GM23338 (cell line): Measurements from ENCODE around the gene CS. TPM values are rescaled to one million over a fixed set of nuclear protein-coding genes. Genes with fewer than 3 reads are reported as not detected.

ENCODE experiments used
- ATAC-seq: fragments of 200-7000 bp; cut with Tn5 transposase; 3 replicates; pipeline ENCODE4 v1.9.1; 2020
- DNase-seq: peaks from one replicate; pipeline ENCODE4 v3.0.0-alpha.2; 2015; ENCODE audit warnings: low spot score
- H2AFZ ChIP-seq: fragments of 200-600 bp; sonication (generic); 2 replicates; pipeline ENCODE4 v1.8.0; 2016; ENCODE audit warnings: antibody characterized with exemption, mild to moderate bottlenecking, moderate library complexity
- H3F3A ChIP-seq: fragments of 200-600 bp; sonication (generic); replicated peaks from 2 replicates; pipeline ENCODE4 v1.8.0; 2017; ENCODE audit warnings: antibody characterized with exemption, mixed run types, low read depth
- H3K27ac ChIP-seq: fragments of 200-600 bp; sonication (generic); 2 replicates; pipeline ENCODE4 v1.6.1; 2016; ENCODE audit warnings: low read depth
- H3K27me3 ChIP-seq: fragments of 200-600 bp; sonication (generic); 2 replicates; pipeline ENCODE4 v1.8.0; 2016; ENCODE audit warnings: mild to moderate bottlenecking, mixed run types, moderate library complexity; ENCODE audit not compliant: insufficient read depth
- H3K36me3 ChIP-seq: fragments of 200-600 bp; sonication (generic); 2 replicates; pipeline ENCODE4 v1.8.0; 2016; ENCODE audit warnings: mild to moderate bottlenecking; ENCODE audit not compliant: insufficient read depth
- H3K4me1 ChIP-seq: fragments of 200-600 bp; sonication (generic); 2 replicates; pipeline ENCODE4 v1.8.0; 2016; ENCODE audit warnings: mild to moderate bottlenecking, moderate library complexity; ENCODE audit not compliant: insufficient read depth
- H3K4me2 ChIP-seq: fragments of 200-600 bp; sonication (generic); 2 replicates; pipeline ENCODE4 v1.7.1; 2017; ENCODE audit warnings: mixed run types
- H3K4me3 ChIP-seq: fragments of 200-600 bp; sonication (generic); 2 replicates; pipeline ENCODE4 v1.6.1; 2016; ENCODE audit warnings: mixed run types
- H3K79me2 ChIP-seq: fragments of 200-600 bp; sonication (generic); replicated peaks from 2 replicates; pipeline ENCODE4 v1.8.0; 2017; ENCODE audit warnings: mild to moderate bottlenecking; ENCODE audit not compliant: insufficient read depth
- H3K9me2 ChIP-seq: fragments of 200-600 bp; sonication (generic); 2 replicates; pipeline ENCODE4 v1.8.0; 2017; ENCODE audit not compliant: insufficient read depth
- H4K20me1 ChIP-seq: fragments of 200-600 bp; sonication (generic); replicated peaks from 2 replicates; pipeline ENCODE4 v1.8.0; 2017; ENCODE audit warnings: mild to moderate bottlenecking; ENCODE audit not compliant: insufficient read depth
- H3K27ac Mint-ChIP-seq: 2 replicates; pipeline ENCODE4 v1.8.0; 2020; ENCODE audit warnings: inconsistent platforms, mild to moderate bottlenecking, moderate library complexity, mixed read lengths
- H3K27me3 Mint-ChIP-seq: 3 replicates; pipeline ENCODE4 v1.8.0; 2022; ENCODE audit warnings: low read depth, mild to moderate bottlenecking, moderate library complexity, mixed read lengths, inconsistent platforms; ENCODE audit not compliant: insufficient read depth, poor library complexity
- H3K36me3 Mint-ChIP-seq: 3 replicates; pipeline ENCODE4 v1.8.0; 2021; ENCODE audit warnings: low read depth, mild to moderate bottlenecking, inconsistent platforms, moderate library complexity, mixed read lengths
- H3K4me1 Mint-ChIP-seq: 3 replicates; pipeline ENCODE4 v1.8.0; 2020; ENCODE audit warnings: mild to moderate bottlenecking, inconsistent platforms, mixed read lengths
- H3K4me3 Mint-ChIP-seq: 3 replicates; pipeline ENCODE4 v1.8.0; 2021; ENCODE audit warnings: moderate library complexity, mild to moderate bottlenecking, inconsistent platforms, mixed read lengths
- H3K9me3 Mint-ChIP-seq: 3 replicates; pipeline ENCODE4 v1.8.0; 2020; ENCODE audit warnings: moderate library complexity, mild to moderate bottlenecking, inconsistent platforms, mixed read lengths
- CREB1 ChIP-seq: fragments of 250-450 bp; sonication (Bioruptor Pico); IDR thresholded peaks from 2 replicates; pipeline ENCODE4 v1.5.0; 2020; ENCODE audit warnings: low read depth, mild to moderate bottlenecking, moderate library complexity
- EZH2 ChIP-seq: fragments of 200-600 bp; sonication (generic); IDR thresholded peaks from one replicate; pipeline ENCODE4 v1.8.0; 2017; ENCODE audit warnings: antibody characterized with exemption, mild to moderate bottlenecking, low read depth; ENCODE audit not compliant: unreplicated experiment
- EZH2phosphoT487 ChIP-seq: fragments of 200-600 bp; sonication (generic); IDR thresholded peaks from one replicate; pipeline ENCODE4 v1.8.1; 2018; ENCODE audit warnings: antibody characterized with exemption; ENCODE audit not compliant: unreplicated experiment
- JUNB ChIP-seq: IDR thresholded peaks from one replicate; pipeline ENCODE4 v1.6.1; 2016; ENCODE audit warnings: antibody characterized with exemption; ENCODE audit not compliant: unreplicated experiment
- NANOG ChIP-seq: IDR thresholded peaks from 2 replicates; pipeline ENCODE4 v1.6.1; 2016; ENCODE audit warnings: antibody characterized with exemption, borderline replicate concordance
- POLR2AphosphoS5 ChIP-seq: IDR thresholded peaks from 2 replicates; pipeline ENCODE4 v1.6.1; 2016; ENCODE audit warnings: antibody characterized with exemption, low read depth
- STAT1 ChIP-seq: IDR thresholded peaks from one replicate; pipeline ENCODE4 v1.6.1; 2016; ENCODE audit warnings: antibody characterized with exemption; ENCODE audit not compliant: unreplicated experiment
- ZNF114 ChIP-seq: fragments of 250-450 bp; sonication (Bioruptor Pico); IDR thresholded peaks from 2 replicates; pipeline ENCODE4 v1.5.0; 2020; ENCODE audit warnings: mild to moderate bottlenecking, moderate library complexity
- ZNF331 ChIP-seq: fragments of 250-450 bp; sonication (Bioruptor Pico); IDR thresholded peaks from 2 replicates; pipeline ENCODE4 v1.5.0; 2020; ENCODE audit warnings: low read depth, mild to moderate bottlenecking, moderate library complexity
- polyA plus RNA-seq: library from polyadenylated mRNA; unstranded; fragments of >200 nt; fragmentation: Nextera tagmentation; extraction: Ambion mirVana; gene quantifications from 2 replicates; pipeline ENCODE4 v1.2.1, GENCODE V29; 2016
- total RNA-seq: library from RNA; depleted of rRNA; stranded (reverse); fragments of >200 nt; shearing (Covaris generic); gene quantifications from 2 replicates; pipeline ENCODE4 v1.2.3, GENCODE V29; 2014
- TF ChIP-seq, protein P1 (sequence below): IDR thresholded peaks from 2 replicates; pipeline ENCODE4 v1.6.1; 2016; ENCODE audit warnings: antibody characterized with exemption
- TF ChIP-seq, protein P2 (sequence below): fragments of 250-450 bp; sonication (Bioruptor Pico); IDR thresholded peaks from 2 replicates; pipeline ENCODE4 v1.5.0; 2020; ENCODE audit warnings: mild to moderate bottlenecking, moderate library complexity
- TF ChIP-seq, protein P3 (sequence below), 2 experiments: fragments of 200-600 bp in 1 of 2; sonication (generic) in 1 of 2; conservative IDR thresholded peaks; 2 replicates each; pipeline versions ENCODE4 v1.5.1 to v1.6.1; 2016 to 2017; ENCODE audit warnings: antibody characterized with exemption in 2 of 2, low read depth in 2 of 2, mild to moderate bottlenecking in 2 of 2, moderate library complexity in 1 of 2
- TF ChIP-seq, protein P4 (sequence below): IDR thresholded peaks from one replicate; pipeline ENCODE4 v1.6.1; 2018; ENCODE audit warnings: antibody characterized with exemption; ENCODE audit not compliant: unreplicated experiment

CS gene
- total and polyA plus RNA-seq, 2 experiments from 2014 or later: 63.3 to 166 TPM

DNA sequence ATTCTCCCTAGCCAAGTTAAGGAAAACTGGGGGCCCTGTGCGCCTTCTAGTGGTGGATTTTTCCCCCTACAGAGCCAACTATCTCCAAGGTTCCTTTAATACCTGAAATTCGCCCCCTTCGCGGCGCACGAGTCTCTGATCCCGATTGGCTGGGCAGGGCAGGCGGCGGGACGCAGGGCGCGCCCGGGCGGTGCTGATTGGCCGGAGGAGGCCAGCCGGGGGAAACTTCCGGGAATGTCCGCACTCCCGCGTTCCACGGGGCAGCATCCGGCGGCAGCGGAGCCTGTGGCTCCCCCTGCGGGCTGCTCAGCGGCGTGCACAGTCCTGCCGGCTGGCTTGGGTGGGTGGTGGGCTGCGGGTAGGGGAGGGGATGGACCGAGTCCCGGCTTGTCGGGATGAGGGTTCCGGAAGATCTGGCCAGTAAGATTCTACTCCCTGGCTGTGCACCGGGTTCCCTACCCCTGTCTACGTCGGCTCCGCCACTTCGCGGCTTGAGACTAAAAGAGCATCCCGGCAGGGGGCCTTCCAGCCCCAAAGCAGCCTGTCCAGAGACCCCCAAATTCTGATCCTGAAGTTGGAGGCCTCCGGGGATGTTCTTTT, 75.9 kb downstream of the CS start, which contains the start of gene NABP2:
Gene NABP2, plus strand, starts transcription at position 241 of the 600 bp plus-strand sequence. CDS start 515 bp downstream, outside the sequence.
- no peaks in the 10 kb centered on the region for H3K9me2 ChIP-seq
- H3K4me3 ChIP-seq: peak within 1 kb of the TSS; percentile 74
- H3K4me1 ChIP-seq: peaks cover 30% of the 10 kb centered on the region
- TF ChIP-seq ZNF114 (CRISPR knock-in tag): no peak
- no peak for TF ChIP-seq EZH2phosphoT487
- TF ChIP-seq, protein P1, sequence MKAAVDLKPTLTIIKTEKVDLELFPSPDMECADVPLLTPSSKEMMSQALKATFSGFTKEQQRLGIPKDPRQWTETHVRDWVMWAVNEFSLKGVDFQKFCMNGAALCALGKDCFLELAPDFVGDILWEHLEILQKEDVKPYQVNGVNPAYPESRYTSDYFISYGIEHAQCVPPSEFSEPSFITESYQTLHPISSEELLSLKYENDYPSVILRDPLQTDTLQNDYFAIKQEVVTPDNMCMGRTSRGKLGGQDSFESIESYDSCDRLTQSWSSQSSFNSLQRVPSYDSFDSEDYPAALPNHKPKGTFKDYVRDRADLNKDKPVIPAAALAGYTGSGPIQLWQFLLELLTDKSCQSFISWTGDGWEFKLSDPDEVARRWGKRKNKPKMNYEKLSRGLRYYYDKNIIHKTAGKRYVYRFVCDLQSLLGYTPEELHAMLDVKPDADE: 0 out of 2 replicates have a peak, but pooled peaks have one; percentile 45
- no peak for TF ChIP-seq JUNB
- TF ChIP-seq NANOG: no peak
- no peak for TF ChIP-seq ZNF331 (CRISPR knock-in tag)
- TF ChIP-seq, protein P2, sequence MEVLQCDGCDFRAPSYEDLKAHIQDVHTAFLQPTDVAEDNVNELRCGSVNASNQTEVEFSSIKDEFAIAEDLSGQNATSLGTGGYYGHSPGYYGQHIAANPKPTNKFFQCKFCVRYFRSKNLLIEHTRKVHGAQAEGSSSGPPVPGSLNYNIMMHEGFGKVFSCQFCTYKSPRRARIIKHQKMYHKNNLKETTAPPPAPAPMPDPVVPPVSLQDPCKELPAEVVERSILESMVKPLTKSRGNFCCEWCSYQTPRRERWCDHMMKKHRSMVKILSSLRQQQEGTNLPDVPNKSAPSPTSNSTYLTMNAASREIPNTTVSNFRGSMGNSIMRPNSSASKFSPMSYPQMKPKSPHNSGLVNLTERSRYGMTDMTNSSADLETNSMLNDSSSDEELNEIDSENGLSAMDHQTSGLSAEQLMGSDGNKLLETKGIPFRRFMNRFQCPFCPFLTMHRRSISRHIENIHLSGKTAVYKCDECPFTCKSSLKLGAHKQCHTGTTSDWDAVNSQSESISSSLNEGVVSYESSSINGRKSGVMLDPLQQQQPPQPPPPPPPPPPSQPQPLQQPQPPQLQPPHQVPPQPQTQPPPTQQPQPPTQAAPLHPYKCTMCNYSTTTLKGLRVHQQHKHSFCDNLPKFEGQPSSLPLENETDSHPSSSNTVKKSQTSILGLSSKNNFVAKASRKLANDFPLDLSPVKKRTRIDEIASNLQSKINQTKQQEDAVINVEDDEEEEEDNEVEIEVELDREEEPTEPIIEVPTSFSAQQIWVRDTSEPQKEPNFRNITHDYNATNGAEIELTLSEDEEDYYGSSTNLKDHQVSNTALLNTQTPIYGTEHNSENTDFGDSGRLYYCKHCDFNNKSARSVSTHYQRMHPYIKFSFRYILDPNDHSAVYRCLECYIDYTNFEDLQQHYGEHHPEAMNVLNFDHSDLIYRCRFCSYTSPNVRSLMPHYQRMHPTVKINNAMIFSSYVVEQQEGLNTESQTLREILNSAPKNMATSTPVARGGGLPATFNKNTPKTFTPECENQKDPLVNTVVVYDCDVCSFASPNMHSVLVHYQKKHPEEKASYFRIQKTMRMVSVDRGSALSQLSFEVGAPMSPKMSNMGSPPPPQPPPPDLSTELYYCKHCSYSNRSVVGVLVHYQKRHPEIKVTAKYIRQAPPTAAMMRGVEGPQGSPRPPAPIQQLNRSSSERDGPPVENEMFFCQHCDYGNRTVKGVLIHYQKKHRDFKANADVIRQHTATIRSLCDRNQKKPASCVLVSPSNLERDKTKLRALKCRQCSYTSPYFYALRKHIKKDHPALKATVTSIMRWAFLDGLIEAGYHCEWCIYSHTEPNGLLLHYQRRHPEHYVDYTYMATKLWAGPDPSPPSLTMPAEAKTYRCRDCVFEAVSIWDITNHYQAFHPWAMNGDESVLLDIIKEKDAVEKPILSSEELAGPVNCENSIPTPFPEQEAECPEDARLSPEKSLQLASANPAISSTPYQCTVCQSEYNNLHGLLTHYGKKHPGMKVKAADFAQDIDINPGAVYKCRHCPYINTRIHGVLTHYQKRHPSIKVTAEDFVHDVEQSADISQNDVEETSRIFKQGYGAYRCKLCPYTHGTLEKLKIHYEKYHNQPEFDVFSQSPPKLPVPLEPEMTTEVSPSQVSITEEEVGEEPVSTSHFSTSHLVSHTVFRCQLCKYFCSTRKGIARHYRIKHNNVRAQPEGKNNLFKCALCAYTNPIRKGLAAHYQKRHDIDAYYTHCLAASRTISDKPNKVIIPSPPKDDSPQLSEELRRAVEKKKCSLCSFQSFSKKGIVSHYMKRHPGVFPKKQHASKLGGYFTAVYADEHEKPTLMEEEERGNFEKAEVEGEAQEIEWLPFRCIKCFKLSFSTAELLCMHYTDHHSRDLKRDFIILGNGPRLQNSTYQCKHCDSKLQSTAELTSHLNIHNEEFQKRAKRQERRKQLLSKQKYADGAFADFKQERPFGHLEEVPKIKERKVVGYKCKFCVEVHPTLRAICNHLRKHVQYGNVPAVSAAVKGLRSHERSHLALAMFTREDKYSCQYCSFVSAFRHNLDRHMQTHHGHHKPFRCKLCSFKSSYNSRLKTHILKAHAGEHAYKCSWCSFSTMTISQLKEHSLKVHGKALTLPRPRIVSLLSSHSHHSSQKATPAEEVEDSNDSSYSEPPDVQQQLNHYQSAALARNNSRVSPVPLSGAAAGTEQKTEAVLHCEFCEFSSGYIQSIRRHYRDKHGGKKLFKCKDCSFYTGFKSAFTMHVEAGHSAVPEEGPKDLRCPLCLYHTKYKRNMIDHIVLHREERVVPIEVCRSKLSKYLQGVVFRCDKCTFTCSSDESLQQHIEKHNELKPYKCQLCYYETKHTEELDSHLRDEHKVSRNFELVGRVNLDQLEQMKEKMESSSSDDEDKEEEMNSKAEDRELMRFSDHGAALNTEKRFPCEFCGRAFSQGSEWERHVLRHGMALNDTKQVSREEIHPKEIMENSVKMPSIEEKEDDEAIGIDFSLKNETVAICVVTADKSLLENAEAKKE (CRISPR knock-in tag): no peak
- TF ChIP-seq POLR2AphosphoS5: peak; percentile 50; the same call in 1 of the 2 replicates
- TF ChIP-seq, protein P3, sequence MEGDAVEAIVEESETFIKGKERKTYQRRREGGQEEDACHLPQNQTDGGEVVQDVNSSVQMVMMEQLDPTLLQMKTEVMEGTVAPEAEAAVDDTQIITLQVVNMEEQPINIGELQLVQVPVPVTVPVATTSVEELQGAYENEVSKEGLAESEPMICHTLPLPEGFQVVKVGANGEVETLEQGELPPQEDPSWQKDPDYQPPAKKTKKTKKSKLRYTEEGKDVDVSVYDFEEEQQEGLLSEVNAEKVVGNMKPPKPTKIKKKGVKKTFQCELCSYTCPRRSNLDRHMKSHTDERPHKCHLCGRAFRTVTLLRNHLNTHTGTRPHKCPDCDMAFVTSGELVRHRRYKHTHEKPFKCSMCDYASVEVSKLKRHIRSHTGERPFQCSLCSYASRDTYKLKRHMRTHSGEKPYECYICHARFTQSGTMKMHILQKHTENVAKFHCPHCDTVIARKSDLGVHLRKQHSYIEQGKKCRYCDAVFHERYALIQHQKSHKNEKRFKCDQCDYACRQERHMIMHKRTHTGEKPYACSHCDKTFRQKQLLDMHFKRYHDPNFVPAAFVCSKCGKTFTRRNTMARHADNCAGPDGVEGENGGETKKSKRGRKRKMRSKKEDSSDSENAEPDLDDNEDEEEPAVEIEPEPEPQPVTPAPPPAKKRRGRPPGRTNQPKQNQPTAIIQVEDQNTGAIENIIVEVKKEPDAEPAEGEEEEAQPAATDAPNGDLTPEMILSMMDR (conservative IDR thresholded peaks at IDR 0.05; ENCODE audit: low read depth in 2 of 2): peak; percentile 72 to 76
- no peak for TF ChIP-seq EZH2
- TF ChIP-seq, protein P4, sequence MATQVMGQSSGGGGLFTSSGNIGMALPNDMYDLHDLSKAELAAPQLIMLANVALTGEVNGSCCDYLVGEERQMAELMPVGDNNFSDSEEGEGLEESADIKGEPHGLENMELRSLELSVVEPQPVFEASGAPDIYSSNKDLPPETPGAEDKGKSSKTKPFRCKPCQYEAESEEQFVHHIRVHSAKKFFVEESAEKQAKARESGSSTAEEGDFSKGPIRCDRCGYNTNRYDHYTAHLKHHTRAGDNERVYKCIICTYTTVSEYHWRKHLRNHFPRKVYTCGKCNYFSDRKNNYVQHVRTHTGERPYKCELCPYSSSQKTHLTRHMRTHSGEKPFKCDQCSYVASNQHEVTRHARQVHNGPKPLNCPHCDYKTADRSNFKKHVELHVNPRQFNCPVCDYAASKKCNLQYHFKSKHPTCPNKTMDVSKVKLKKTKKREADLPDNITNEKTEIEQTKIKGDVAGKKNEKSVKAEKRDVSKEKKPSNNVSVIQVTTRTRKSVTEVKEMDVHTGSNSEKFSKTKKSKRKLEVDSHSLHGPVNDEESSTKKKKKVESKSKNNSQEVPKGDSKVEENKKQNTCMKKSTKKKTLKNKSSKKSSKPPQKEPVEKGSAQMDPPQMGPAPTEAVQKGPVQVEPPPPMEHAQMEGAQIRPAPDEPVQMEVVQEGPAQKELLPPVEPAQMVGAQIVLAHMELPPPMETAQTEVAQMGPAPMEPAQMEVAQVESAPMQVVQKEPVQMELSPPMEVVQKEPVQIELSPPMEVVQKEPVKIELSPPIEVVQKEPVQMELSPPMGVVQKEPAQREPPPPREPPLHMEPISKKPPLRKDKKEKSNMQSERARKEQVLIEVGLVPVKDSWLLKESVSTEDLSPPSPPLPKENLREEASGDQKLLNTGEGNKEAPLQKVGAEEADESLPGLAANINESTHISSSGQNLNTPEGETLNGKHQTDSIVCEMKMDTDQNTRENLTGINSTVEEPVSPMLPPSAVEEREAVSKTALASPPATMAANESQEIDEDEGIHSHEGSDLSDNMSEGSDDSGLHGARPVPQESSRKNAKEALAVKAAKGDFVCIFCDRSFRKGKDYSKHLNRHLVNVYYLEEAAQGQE: no peak
- peak; percentile 65 for TF ChIP-seq CREB1 (CRISPR knock-in tag)
- TF ChIP-seq STAT1: no peak
- Mint-ChIP-seq H3K27ac (peak within 1 kb of the TSS; percentile 96), H3K36me3 (peaks cover 15% of the 10 kb centered on the region), H3K4me3 (peak within 1 kb of the TSS; percentile 93), H3K27me3 (peaks cover 5% of the 10 kb centered on the region), H3K4me1 (peaks cover 34% of the 10 kb centered on the region), H3K9me3 (no peaks in the 10 kb centered on the region)
- peak; percentile 75 for ATAC-seq
- peak within 1 kb of the TSS; percentile 93 for H3K4me2 ChIP-seq
- H3K27me3 ChIP-seq: no peaks in the 10 kb centered on the region
- no peaks in the 10 kb centered on the region for H3K36me3 ChIP-seq
- no peaks in the 10 kb centered on the region for H4K20me1 ChIP-seq
- DNase-seq: peak; percentile 100
- peaks cover 20% of the 10 kb centered on the region; the same call in 1 of the 2 replicates for H3F3A ChIP-seq
- H2AFZ ChIP-seq: peak within 1 kb of the TSS; percentile 86
- peaks cover 20% of the 10 kb centered on the region for H3K79me2 ChIP-seq
- H3K27ac ChIP-seq: peak within 1 kb of the TSS; percentile 92
